OCI-LY3 (cell line): ENCODE measurements around the gene TAT.
A peak's percentile ranks its signal among the peaks of the same experiment; 100 is the strongest.

Experiments
- H2AFZ ChIP-seq: fragments of 200-600, 300-600 bp; shearing (Covaris generic); 2 replicates; pipeline ENCODE4 v1.6.0; 2014; ENCODE audit warnings: antibody characterized with exemption, low read depth, low read length
- H3K27ac ChIP-seq: fragments of 200-600, 300-600 bp; sonication (generic); 2 replicates; pipeline ENCODE4 v1.5.1; 2014; ENCODE audit warnings: mild to moderate bottlenecking, low read length, moderate library complexity, mixed read lengths
- H3K27me3 ChIP-seq: fragments of 200-600, 300-600 bp; sonication (generic); 2 replicates; pipeline ENCODE4 v1.6.1; 2014; ENCODE audit warnings: low read depth, low read length, mixed read lengths
- H3K36me3 ChIP-seq: fragments of 200-600, 300-600 bp; sonication (generic); replicated peaks from 2 replicates; pipeline ENCODE3; 2014; ENCODE audit warnings: low read depth, low read length, mixed read lengths
- H3K4me1 ChIP-seq: fragments of 300-600, 200-600 bp; sonication (generic); 2 replicates; pipeline ENCODE4 v1.6.1; 2014; ENCODE audit warnings: low read length, mixed read lengths
- H3K4me2 ChIP-seq: fragments of 200-600, 300-600 bp; sonication (generic); 2 replicates; pipeline ENCODE4 v1.6.1; 2014; ENCODE audit warnings: low read length, mixed read lengths
- H3K4me3 ChIP-seq: fragments of 300-600, 200-600 bp; sonication (generic); 2 replicates; pipeline ENCODE4 v1.5.1; 2014; ENCODE audit warnings: antibody characterized with exemption, mild to moderate bottlenecking, low read length, moderate library complexity
- H3K79me2 ChIP-seq: fragments of 300-600, 200-600 bp; shearing (Covaris generic); 2 replicates; pipeline ENCODE4 v1.6.1; 2014; ENCODE audit warnings: mild to moderate bottlenecking, low read length, mixed read lengths
- H3K9ac ChIP-seq: fragments of 300-600, 200-600 bp; shearing (Covaris generic); 2 replicates; pipeline ENCODE4 v1.6.0; 2014; ENCODE audit warnings: mild to moderate bottlenecking, low read length, moderate library complexity
- H3K9me3 ChIP-seq: fragments of 200-600, 300-600 bp; shearing (Covaris generic); 2 replicates; pipeline ENCODE4 v1.6.1; 2014; ENCODE audit warnings: low read length, mixed read lengths; ENCODE audit not compliant: insufficient read depth
- H4K20me1 ChIP-seq: fragments of 200-600, 300-600 bp; sonication (generic); 2 replicates; pipeline ENCODE4 v1.6.1; 2016; ENCODE audit warnings: low read length, mixed read lengths; ENCODE audit not compliant: insufficient read depth
- CTCF ChIP-seq: fragments of 200-600, 300-600 bp; sonication (generic); IDR thresholded peaks from 2 replicates; pipeline ENCODE4 v1.5.1; 2014; ENCODE audit warnings: antibody characterized with exemption, low read length, low read depth
- EZH2phosphoT487 ChIP-seq: fragments of 200-600 bp; shearing (Covaris generic); IDR thresholded peaks from 2 replicates; pipeline ENCODE4 v1.6.1; 2018; ENCODE audit warnings: antibody characterized with exemption, mixed run types, low read depth

Gene TAT

GRCh38 chr16:71542377-71542776, 34.5 kb downstream of the TAT start:
- Histone ChIP-seq H3K27me3 (peaks cover 12% of the 10 kb centered on the region), H3K4me1 (peaks cover 12% of the 10 kb centered on the region), H3K79me2 (no peaks in the 10 kb centered on the region), H3K4me3 (peak overlapping the region; percentile 44), H3K36me3 (no peaks in the 10 kb centered on the region), H3K27ac (no peak overlapping the region), H3K9me3 (no peaks in the 10 kb centered on the region), H3K9ac (peak overlapping the region; percentile 1; the same call in 1 of the 2 replicates), H4K20me1 (no peaks in the 10 kb centered on the region), H3K4me2 (peak overlapping the region; percentile 54), H2AFZ (peak overlapping the region; percentile 27; the same call in 1 of the 2 replicates)
- no peak for TF ChIP-seq EZH2phosphoT487
- peak; percentile 85 for TF ChIP-seq CTCF

GRCh38 chr16:71537643-71538042, 39.2 kb downstream of the TAT start:
- no peak overlapping the region for H2AFZ ChIP-seq
- TF ChIP-seq CTCF: peak; percentile 88
- no peak for TF ChIP-seq EZH2phosphoT487
- H3K9ac ChIP-seq: no peak overlapping the region
- H3K9me3 ChIP-seq: no peaks in the 10 kb centered on the region
- H3K79me2 ChIP-seq: no peaks in the 10 kb centered on the region
- H3K4me3 ChIP-seq: no peak overlapping the region
- H3K36me3 ChIP-seq: no peaks in the 10 kb centered on the region
- H3K27ac ChIP-seq: no peak overlapping the region
- no peaks in the 10 kb centered on the region for H4K20me1 ChIP-seq
- peaks cover 9% of the 10 kb centered on the region; the same call in 1 of the 2 replicates for H3K27me3 ChIP-seq
- peaks cover 14% of the 10 kb centered on the region for H3K4me1 ChIP-seq
- H3K4me2 ChIP-seq: peak overlapping the region; percentile 34

GRCh38 chr16:71536752-71537499, 40.0 kb downstream of the TAT start:
- 0 out of 2 replicates have a peak overlapping the region, but pooled peaks have one; percentile 34 for H3K4me2 ChIP-seq
- no peak overlapping the region for H2AFZ ChIP-seq
- H3K4me1 ChIP-seq: peaks cover 17% of the 10 kb centered on the region
- H3K9ac ChIP-seq: no peak overlapping the region
- H3K27me3 ChIP-seq: peaks cover 9% of the 10 kb centered on the region; the same call in 1 of the 2 replicates
- no peaks in the 10 kb centered on the region for H3K9me3 ChIP-seq
- H3K79me2 ChIP-seq: no peaks in the 10 kb centered on the region
- no peak for TF ChIP-seq EZH2phosphoT487
- TF ChIP-seq CTCF: no peak
- H3K27ac ChIP-seq: no peak overlapping the region
- H3K4me3 ChIP-seq: no peak overlapping the region
- H4K20me1 ChIP-seq: no peaks in the 10 kb centered on the region
- H3K36me3 ChIP-seq: no peaks in the 10 kb centered on the region

- H3K4me3 ChIP-seq: no peak overlapping the region
- H3K36me3 ChIP-seq: no peaks in the 10 kb centered on the region
- no peaks in the 10 kb centered on the region for H3K79me2 ChIP-seq
- H3K9ac ChIP-seq: no peak overlapping the region
- no peak overlapping the region for H2AFZ ChIP-seq
- no peaks in the 10 kb centered on the region for H4K20me1 ChIP-seq
- TF ChIP-seq EZH2phosphoT487: no peak
- TF ChIP-seq CTCF: no peak
- no peaks in the 10 kb centered on the region for H3K9me3 ChIP-seq
- peaks cover 4% of the 10 kb centered on the region for H3K4me1 ChIP-seq
- H3K27me3 ChIP-seq: peaks cover 5% of the 10 kb centered on the region
- H3K27ac ChIP-seq: no peak overlapping the region
- H3K4me2 ChIP-seq: no peak overlapping the region
Measured at GRCh38 chr16:71532366-71532765, 44.5 kb downstream of the TAT start.
